Aorta (tissue), 5 donors: ENCODE measurements around the gene TAF4. TPM values are rescaled to one million over a fixed set of nuclear protein-coding genes. Genes with fewer than 3 reads are reported as not detected.
"Not testable (repeated sequence)": the region's sequence is repeated elsewhere in the genome, so short reads cannot be mapped to it uniquely, and the experiment has no call there.

Source experiments
- ATAC-seq: fragments of 200-7000 bp; cut with Tn5 transposase; one replicate; pipeline ENCODE4 v1.9.1; 2022; ENCODE audit warnings: moderate library complexity; ENCODE audit not compliant: low FRiP score
- DNase-seq, 2 donors: peaks; one replicate each; pipeline ENCODE4 v3.0.0-alpha.2; 2020
- H3K27ac ChIP-seq, 2 donors: one replicate each; pipeline ENCODE4 v1.5.1; 2013; ENCODE audit warnings: low read length in 2 of 2, mild to moderate bottlenecking in 2 of 2, moderate library complexity in 2 of 2, control low read depth in 1 of 2, inconsistent platforms in 1 of 2, low read depth in 1 of 2
- H3K27me3 ChIP-seq, 2 donors: one replicate each; pipeline ENCODE4 v1.6.1; 2013; ENCODE audit warnings: control low read depth in 1 of 2, low read length in 1 of 2, mild to moderate bottlenecking in 1 of 2, moderate library complexity in 1 of 2; ENCODE audit not compliant: insufficient read depth in 2 of 2, control insufficient read depth in 1 of 2
- H3K36me3 ChIP-seq, 2 donors: one replicate each; pipeline ENCODE4 v1.6.1; 2013; ENCODE audit warnings: control low read depth in 1 of 2, low read length in 1 of 2, mild to moderate bottlenecking in 1 of 2; ENCODE audit not compliant: insufficient read depth in 2 of 2, control insufficient read depth in 1 of 2
- H3K4me1 ChIP-seq, 2 donors: one replicate each; pipeline ENCODE4 v1.6.1; 2013; ENCODE audit warnings: low read length in 2 of 2, control low read depth in 1 of 2, mild to moderate bottlenecking in 1 of 2, moderate library complexity in 1 of 2; ENCODE audit not compliant: insufficient read depth in 2 of 2, control insufficient read depth in 1 of 2
- H3K4me3 ChIP-seq, 2 donors: one replicate each; pipeline ENCODE4 v1.5.1; 2013; ENCODE audit warnings: low read length in 2 of 2, control low read depth in 1 of 2, mild to moderate bottlenecking in 1 of 2
- H3K9me3 ChIP-seq: one replicate; pipeline ENCODE4 v1.6.1; 2013; ENCODE audit warnings: mild to moderate bottlenecking, low read length; ENCODE audit not compliant: control insufficient read depth
- WGBS, 2 donors: extraction: QIAGEN DNeasy Blood & Tissue Kit; methylation state at CpG; one replicate each; pipeline ENCODE4 v1.1.7; 2013; 5-methylcytosine and 5-hydroxymethylcytosine counted together
- intact Hi-C, 2 donors: fragments of 100-400 bp; cut with DNase I; formaldehyde crosslinking; loops; one replicate each; pipeline versions ENCODE4 v1.14.2 to v1.15.0; 2022
- polyA plus RNA-seq, 2 donors: library from polyadenylated mRNA; stranded (reverse); fragments of 200-250 nt; gene quantifications; one replicate each; pipeline ENCODE4 v1.2.3, GENCODE V29; 2013
- total RNA-seq, 2 donors: library from RNA; stranded (reverse); fragmentation: NEBNext Ultra II Directional; extraction: Animal tissue kit (Norgen Biotek cat#: 25700); gene quantifications; one replicate each; pipeline ENCODE4 v1.2.1, GENCODE V29; 2021
- donor health status: healthy with polysubstance abuse.
- donor health status: Bipolar disorder and iron deficiency.
- donor health status: DM: no; HTN: no; CAD: no.
- donor health status: DM: no; HTN: no; CAD: no.
- donor health status: DM: yes; HTN: yes; CAD: no.

Gene TAF4
- total and polyA plus RNA-seq, 4 donors, result 2.5 to 19.5 (median 9.0) TPM

DNA sequence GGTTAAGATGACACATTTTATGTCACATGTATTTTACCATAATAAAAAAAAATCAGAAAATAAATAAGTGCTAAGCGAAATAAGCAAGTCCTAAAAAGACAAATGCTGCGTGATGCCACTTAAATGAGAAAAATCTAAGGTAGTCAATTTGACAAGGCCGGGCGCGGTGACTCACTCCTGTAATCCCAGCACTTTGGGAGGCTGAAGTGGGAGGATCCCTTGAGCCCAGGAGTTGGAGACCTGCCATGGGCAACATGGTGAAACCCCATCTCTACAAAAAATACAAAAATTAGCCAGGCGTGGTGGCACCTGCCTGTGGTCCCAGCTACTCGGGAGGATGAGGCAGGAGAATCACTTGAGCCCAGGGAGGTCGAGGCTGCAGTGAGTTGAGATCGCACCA, 18.5 kb upstream of the TAF4 start:
- 91 to 93% methylated on average over 9 of the region's 9 CpGs for WGBS, 2 donors
- H3K9me3 ChIP-seq, H3K4me3 ChIP-seq, H3K36me3 ChIP-seq, H3K27me3 ChIP-seq, DNase-seq, H3K27ac ChIP-seq, intact Hi-C loops, ATAC-seq, H3K4me1 ChIP-seq: not testable (repeated sequence)

- H3K27me3 ChIP-seq, result no peaks in the 10 kb centered on the region
- no peak overlapping the region for H3K27ac ChIP-seq
- peaks cover 6% of the 10 kb centered on the region for H3K9me3 ChIP-seq
- intact Hi-C loops, result no loop called here
- no peaks in the 10 kb centered on the region for H3K4me1 ChIP-seq
- no peaks in the 10 kb centered on the region for H3K36me3 ChIP-seq
- DNase-seq (no peak), ATAC-seq (no peak)
- no peak overlapping the region for H3K4me3 ChIP-seq
- 57 to 67% methylated on average over 5 of the region's 5 CpGs for WGBS, 2 donors
These were observed 17.6 kb upstream of the TAF4 start for GRCh38 chr20:62083312-62083711.

GRCh38 chr20:62080249-62080990, 14.7 kb upstream of the TAF4 start:
- peaks cover 6% of the 10 kb centered on the region for H3K9me3 ChIP-seq
- 60 to 64% methylated on average over 15 of the region's 15 CpGs for WGBS, 2 donors
- H3K36me3 ChIP-seq, result no peaks in the 10 kb centered on the region
- no peaks in the 10 kb centered on the region for H3K27me3 ChIP-seq
- no peaks in the 10 kb centered on the region for H3K4me1 ChIP-seq
- H3K4me3 ChIP-seq, result no peak overlapping the region
- DNase-seq (no peak), ATAC-seq (no peak)
- no peak overlapping the region for H3K27ac ChIP-seq
- intact Hi-C loops, result no loop called here

- Histone ChIP-seq H3K36me3 (no peaks in the 10 kb centered on the region), H3K4me1 (no peaks in the 10 kb centered on the region), H3K27me3 (no peaks in the 10 kb centered on the region), H3K9me3 (peaks cover 6% of the 10 kb centered on the region), H3K4me3 (no peak overlapping the region), H3K27ac (no peak overlapping the region)
- DNase-seq, result no peak
- intact Hi-C loops, result no loop called here
- 97 to 100% methylated on average over 1 of the region's 1 CpG for WGBS, 2 donors
- no peak for ATAC-seq
These were observed 13.5 kb upstream of the TAF4 start for GRCh38 chr20:62079166-62079565.

DNA sequence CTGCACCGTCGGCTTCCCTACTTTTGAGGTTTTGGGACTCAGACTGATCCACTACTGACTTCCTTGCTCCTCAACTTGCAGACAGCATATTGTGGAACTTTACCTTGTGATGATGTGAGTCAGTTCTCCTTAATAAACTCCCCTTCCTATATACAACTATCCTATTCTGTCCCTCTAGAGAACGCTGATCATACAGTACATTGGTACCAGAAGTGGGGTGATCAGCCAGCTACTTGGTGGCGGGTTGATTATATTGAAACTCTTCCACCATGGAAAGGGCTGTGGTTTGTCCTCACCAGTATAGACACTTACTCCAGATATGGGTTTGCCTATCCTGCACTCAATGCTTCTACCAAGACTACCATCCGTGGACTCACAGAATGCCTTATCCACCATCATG, 7.6 kb upstream of the TAF4 start:
- intact Hi-C loops, result no loop called here
- Histone ChIP-seq H3K4me3 (no peak overlapping the region), H3K27ac (no peak overlapping the region), H3K36me3 (no peaks in the 10 kb centered on the region), H3K27me3 (no peaks in the 10 kb centered on the region), H3K4me1 (no peaks in the 10 kb centered on the region), H3K9me3 (peaks cover 5% of the 10 kb centered on the region)
- whole genome bisulfite sequencing, 2 donors, result 92 to 93% methylated on average over 5 of the region's 5 CpGs
- no peak for DNase-seq
- ATAC-seq, result no peak

GRCh38 chr20:62071669-62072430, 6.2 kb upstream of the TAF4 start:
- H3K27ac ChIP-seq, H3K27me3 ChIP-seq, H3K9me3 ChIP-seq, H3K4me3 ChIP-seq, H3K4me1 ChIP-seq, DNase-seq, H3K36me3 ChIP-seq, ATAC-seq, intact Hi-C loops: not testable (repeated sequence)
- 67 to 72% methylated on average over 6 of the region's 8 CpGs for WGBS, 2 donors

DNA sequence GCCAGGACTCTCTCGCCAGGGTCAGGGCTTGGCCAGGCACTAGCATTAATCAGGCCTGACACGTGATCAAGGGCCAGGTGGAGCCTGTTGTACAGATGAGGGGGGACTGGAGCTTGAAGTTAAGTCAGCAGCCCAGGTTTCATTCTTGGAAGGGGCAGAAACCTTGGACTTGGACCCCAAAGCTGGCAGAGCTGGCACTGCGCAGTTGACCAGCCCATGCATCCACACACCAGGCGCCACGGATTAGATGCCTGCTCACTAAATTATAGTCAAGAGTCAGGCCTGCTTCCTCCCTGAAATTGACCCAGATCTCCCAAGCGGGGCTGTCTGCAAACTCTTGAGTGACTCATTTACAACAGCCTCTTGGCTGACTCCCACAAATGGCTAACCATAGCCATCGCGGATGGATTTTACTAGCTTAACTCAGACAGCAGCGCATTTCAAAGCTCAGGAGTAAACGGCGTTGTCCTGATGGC, 4.1 kb upstream of the TAF4 start:
- intact Hi-C loops, result loop anchor here (5.0 kb wide), 1 partner anchor 68 kb away; no protein-coding TSS in a partner anchor
- WGBS, 2 donors, result 76 to 79% methylated on average over 11 of the region's 11 CpGs
- Histone ChIP-seq H3K4me1 (no peaks in the 10 kb centered on the region), H3K4me3 (no peak overlapping the region), H3K36me3 (no peaks in the 10 kb centered on the region), H3K27ac (no peak overlapping the region), H3K27me3 (peaks cover 0 to 2% of the 10 kb centered on the region in 2 donors), H3K9me3 (peaks cover 5% of the 10 kb centered on the region)
- ATAC-seq (no peak), DNase-seq (no peak)

- no peak overlapping the region for H3K4me3 ChIP-seq
- peaks cover 5% of the 10 kb centered on the region for H3K9me3 ChIP-seq
- WGBS, 2 donors, result 91 to 94% methylated on average over 7 of the region's 7 CpGs
- intact Hi-C loops, result loop anchor here (5.0 kb wide), 1 partner anchor 68 kb away; no protein-coding TSS in a partner anchor
- H3K27ac ChIP-seq, result no peak overlapping the region
- no peaks in the 10 kb centered on the region for H3K4me1 ChIP-seq
- H3K36me3 ChIP-seq, result no peaks in the 10 kb centered on the region
- peaks cover 0 to 2% of the 10 kb centered on the region in 2 donors for H3K27me3 ChIP-seq
- DNase-seq, result no peak
- no peak for ATAC-seq
These were observed 3.3 kb upstream of the TAF4 start for GRCh38 chr20:62068997-62069396.
